HG03460 (cell line): Measurements from ENCODE around the gene KIF13A.
"Not testable (repeated sequence)": the region's sequence is repeated elsewhere in the genome, so short reads cannot be mapped to it uniquely, and the experiment has no call there.

Experiments
- ATAC-seq: cut with Tn5 transposase; IDR thresholded peaks from one replicate; pipeline ENCODE4 v1.9.1; 2021; ENCODE audit not compliant: unreplicated experiment

Gene KIF13A

DNA sequence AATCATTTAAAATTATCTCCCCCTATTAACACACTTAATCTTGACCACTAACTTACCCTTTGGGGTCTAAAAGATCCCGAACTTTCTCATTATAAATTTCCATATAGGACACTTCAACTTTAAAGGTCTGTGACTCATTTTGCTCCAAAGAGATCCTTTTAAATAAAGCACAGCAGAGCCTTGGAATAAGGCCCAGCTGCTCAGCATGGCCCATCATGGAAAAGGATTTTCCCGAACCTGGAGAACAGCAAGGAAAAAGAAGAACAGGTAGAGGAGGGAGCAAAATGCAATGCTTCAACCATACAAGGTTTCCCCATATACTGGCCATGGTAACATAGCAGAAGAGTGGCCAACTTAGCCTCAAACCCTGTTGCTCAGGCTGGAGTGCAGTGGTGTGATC is 132.1 kb downstream of the KIF13A start:
- ATAC-seq, result no peak

DNA sequence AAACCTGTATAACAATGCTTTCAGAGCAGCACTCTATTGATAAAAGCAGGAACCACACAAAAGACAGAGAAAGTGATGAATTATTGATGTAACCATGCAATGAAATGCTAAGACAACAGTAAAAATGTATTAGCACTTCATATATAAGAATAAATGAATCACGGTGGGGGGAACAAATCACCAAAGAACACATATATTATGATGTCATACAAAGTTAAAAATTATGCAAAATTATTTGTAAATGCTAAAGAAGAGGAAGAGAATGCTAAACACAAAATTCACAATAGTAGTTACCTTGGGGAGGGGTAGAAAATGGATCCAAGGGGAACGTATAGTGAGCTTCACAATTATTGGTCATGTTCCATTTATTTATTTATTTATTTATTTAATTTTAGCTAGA is 133.9 kb downstream of the KIF13A start:
- ATAC-seq, result no peak

DNA sequence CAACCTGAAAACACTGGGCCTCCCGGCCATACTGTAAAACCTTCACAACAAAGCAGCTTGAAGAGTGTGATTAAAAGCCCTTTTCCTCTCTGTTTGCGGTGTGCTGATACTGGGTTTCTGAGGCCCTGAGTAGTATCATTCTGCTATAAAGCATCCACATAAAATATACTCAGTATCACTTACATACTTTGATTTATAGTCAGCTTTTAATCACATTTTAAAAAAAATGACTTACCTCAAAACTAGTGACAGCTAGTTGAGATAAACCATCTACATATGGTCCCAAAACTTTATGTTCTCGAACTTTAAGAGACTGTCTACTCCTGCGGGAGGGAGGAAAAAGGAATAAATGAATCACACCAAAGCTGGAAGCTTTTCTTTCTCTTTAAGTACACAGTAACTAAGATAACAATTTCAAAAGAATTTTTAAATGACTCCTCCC is 135.7 kb downstream of the KIF13A start:
- no peak for ATAC-seq

DNA sequence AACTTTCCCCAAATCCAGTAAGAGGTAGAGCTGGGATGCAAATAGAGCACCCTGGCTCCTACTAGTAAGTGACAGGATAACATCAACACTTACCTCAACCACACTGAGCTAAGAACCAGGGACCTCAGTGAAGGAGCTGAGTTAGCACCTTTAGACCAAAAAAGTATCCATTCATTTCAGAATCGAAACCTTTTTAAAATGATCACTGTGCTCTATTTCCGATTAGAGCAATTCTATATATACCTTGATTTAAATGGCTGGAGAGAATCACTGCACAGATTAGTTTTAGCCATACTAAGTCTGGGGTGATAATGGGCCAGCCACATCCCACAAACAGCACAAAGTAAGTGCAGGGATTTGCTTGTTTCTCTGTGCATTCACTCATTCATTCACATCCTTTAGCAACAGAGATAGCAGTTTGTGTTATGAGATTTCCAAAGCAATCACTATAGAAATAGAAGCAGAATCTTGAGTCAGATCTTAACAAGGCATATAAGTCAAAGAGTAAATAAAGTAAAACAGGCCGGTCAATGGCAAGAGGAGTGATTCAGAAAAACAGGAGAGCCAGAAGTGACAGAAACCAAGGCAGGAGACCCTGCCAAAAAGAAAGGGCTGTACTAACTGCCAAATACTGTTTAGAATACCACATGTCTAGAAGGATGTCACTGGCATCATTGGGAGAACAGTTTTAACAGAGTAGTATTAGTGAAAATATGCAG is 136.3 kb downstream of the KIF13A start:
- no peak for ATAC-seq

DNA sequence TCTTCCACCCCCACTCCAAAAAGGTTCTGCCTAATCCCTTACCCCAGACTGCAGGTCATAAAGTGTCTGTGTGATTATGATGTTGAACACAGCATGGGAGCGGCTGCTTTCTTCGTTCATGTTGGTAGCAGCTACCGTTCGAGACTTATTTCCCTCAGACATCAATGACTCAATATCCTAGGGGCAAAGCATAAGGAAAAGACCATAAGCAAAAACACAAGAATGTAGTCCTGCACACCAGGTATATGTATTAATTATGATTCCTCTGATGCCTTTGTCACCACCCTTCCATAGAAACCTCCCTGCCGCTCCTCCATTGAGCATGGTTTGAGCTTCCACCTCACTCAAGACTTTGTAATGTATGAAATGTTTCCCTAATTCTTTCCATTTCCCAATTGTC is 137.2 kb downstream of the KIF13A start:
- no peak for ATAC-seq

DNA sequence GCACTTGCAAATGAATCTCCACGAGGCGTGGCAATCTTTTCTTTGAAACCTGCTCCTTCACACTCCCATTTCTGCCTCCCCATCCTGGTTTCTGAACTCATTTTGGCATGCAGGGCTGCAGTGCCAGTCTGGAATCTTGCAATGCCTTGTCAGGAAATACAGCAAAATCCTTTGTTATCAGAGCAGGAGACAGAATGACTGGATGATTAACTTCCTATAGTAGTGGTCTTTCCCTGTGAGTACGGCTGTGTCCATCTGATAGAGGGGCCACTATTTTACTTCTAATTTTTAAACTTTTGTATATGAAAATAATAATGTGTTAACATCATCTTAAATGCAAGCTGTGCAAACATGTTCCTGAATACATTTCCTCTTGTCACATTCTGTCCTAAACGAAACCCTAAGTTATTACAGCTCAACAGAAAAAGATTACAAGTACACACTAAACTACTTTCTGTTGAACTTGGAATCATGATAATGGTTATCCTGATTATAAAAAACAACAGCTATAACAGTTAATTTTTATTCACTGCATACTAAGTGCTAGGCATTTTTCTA is 140.2 kb downstream of the KIF13A start:
- no peak for ATAC-seq

DNA sequence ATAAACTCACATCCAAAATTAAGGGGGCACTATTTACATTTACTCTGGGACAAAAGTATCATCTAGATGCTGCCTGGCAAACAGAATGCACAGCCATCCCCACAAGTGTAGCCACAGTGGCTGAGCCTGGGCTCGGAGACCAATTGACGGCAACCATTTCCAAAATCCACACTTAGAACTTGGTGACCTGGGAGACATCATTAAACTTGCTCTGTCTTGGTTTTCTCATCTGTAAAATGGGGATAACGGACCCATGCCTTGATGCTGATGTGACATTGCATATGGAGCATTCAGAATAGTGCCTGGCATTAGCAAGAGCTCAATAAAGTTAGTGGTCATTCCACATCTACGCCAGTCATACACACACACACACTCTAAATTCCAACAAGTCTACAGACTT is 140.7 kb downstream of the KIF13A start:
- no peak for ATAC-seq

DNA sequence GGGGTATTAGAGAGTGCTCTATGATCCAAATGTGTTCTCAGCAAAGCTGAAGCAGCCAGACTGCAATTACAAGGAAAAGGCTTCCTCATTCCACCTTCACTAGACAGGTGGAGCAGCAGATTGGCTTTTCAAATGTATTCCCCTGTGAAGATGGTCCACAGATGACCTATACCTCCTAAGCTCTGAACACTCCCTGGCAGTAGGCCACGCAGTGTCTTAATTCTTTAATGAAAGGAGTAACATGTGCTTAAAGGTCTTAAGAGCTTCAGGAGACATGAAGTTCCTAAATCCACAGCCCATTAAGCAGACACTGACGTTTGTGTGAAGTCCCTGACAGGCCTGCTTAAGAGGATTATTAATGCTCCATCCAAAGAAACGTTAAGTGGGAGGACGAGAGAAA is 141.8 kb downstream of the KIF13A start:
- no peak for ATAC-seq

DNA sequence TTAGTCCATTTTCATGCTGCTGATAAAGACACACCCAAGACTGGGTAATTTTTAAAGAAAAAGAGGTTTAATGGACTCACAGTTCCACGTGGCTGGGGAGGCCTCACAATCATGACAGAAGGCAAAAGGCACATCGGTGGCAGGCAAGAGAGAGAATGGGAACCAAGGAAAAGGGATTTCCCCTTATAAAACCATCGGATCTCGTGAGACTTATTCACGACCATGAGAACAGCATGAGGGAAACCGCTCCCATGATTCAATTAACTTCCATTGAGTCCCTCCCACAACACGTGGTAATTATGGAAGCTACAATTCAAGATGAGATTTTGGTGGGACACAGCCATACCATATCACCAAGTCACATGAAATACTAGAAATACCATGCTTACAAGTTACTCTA is 142.5 kb downstream of the KIF13A start:
- ATAC-seq, result not testable (repeated sequence)

DNA sequence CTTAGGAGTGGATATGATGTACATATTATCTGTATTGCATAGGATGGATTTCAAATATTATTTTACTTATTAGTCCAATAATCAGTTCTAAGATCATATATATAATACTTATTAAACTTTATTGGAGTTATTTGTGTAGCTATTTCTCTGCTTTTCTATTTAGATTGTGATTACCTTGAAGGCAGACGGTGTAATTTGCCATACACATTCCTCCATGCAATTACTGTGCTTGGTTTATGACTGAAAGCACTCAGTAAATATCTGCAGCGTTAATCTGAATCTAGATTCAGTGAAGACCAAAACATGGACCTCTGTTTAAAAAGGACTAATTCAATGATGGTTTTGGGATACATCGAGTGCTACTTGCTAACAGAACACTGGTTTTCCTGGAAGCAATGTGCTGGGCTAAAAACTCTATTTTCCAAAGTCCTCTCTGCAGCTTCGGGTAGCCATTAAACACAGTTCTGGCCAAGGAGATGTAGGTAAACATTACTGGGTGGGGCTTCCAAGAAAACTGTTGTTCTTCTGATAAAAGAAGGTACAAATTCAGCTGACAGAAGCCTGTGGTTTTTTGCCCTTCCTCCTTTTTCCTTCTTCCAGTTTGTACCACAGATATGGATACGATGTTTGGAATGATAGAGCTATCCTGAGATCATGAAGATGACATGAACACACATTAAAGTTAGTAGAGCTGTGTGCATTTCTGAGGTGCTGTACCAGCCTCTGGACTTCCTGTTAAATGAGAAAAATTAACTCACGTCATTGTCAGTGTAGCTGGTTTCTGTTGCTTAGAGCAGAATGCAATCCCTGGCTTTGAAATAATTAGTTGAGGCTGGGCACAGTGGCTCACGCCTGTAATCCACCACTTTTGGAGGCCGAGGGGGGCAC is 144.3 kb downstream of the KIF13A start:
- ATAC-seq, result no peak

DNA sequence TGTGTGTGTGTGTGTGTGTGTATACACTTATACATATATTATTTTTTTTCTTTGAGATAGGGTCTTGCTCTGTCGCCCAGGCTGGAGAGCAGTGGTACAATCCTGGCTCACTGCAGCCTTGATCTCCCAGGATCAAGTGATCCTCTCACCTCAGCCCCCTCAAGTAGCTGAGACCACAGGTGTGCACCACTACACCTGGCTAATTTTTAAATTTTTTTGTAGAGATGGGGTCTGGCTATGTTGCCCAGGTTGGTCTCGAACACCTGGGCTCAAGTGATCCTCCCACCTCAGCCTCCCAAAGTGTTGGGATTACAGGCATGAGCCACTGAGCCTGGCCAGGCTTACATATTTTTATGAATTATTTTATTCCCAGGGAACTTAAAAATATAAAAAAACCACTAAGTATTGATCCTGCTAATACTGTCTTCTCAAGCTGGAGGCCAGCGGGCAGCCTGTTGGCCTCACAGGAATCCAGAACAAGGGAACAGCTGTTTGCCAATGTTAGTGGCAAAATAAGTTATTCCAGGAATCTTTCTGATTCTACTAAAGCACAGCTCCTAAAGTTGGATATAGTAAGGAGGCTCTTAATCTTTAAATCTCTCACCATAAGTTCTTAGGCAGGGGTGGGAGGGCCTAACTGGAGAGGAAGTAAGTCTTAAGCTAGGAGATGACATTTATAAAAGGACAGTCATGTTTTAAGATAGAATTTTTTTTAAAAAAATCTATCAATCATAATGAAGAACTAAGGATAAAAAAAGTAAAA is 145.2 kb downstream of the KIF13A start:
- ATAC-seq, result no peak

DNA sequence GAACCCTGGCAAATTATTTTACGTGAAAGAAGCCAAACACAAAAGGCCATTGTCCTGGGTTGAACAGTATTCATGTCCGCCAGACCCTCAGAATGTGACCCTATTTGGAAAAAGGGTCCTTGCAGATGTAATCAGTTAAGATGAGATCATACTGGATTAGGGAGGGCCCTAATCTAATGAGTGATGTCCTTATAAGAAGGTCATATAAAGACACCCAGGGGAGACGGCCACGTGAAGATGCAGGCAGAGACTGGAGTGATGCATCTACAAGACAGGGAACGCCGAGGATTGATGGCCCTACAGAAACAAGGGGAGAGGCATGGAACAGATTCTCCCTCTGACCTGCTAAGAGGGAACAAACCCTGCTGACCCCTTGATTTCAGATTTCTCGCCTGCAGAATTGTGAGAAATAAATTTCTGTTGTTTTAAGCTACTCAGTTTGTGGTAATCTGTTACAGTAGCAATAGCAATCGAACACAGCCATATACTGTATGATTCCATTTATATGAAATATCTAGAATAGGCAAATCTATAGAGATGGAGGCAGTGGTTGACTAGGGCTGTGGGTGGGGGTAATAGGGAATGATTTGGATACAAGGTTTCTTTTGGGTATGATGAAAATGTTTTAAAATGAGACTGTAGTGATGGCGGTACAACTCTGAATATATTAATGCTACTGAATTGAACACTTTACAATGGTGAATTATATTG is 147.8 kb downstream of the KIF13A start:
- no peak for ATAC-seq

DNA sequence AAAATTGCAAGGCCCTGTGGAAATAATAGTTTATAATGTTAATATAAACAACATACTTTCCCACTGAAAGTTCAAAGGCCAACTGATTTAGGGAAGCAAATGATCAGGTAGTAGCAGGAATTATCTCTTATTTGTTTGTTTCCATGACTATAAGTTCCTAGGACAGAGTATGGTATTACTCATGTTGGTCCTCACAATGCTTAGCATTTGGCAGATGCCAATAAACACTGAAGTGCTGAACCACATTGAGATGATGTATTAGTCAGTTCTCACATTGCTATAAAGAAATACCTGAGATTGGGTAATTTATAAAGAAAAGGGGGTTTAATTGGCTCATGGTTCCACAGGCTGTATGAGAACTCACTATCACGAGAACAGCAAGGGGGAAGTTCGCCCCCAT is 151.1 kb downstream of the KIF13A start:
- ATAC-seq, result no peak

DNA sequence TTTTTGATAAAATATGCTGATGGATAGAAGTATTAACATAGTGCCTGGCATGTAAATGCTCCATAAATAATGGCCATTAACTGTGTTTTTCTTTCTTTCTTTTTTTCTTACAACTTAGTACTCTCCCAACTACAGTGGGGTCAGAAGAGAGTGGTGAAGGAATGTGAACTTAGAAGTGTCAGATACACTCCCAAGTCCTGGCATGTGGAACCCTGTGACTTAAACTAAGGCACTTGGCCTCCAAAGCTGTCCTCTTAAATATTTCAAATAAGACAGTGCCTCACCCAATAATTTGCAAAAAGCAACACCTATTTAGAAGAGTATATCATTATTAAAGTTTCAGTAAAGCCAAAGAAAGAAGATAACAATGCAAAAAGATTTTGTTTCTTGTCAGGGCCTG is 151.7 kb downstream of the KIF13A start:
- no peak for ATAC-seq

DNA sequence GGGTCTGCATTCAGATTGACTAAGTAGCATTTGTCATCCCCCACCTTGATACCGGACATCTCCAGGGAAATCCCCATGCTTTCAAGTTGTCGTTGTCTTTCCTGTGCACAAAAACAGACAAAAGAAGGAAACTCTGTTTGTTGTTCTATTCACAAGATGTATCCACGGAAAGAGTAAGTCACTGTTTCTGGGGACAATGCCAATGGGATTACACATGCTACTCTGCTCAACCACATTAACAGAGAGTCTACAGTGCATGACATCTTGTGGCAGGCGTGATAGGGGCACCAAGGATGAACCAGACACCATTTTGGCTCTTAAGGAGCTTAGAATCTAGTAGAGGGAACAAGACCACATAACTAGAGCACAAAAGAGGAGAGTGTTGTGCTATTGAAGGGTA is 156.3 kb downstream of the KIF13A start:
- no peak for ATAC-seq

DNA sequence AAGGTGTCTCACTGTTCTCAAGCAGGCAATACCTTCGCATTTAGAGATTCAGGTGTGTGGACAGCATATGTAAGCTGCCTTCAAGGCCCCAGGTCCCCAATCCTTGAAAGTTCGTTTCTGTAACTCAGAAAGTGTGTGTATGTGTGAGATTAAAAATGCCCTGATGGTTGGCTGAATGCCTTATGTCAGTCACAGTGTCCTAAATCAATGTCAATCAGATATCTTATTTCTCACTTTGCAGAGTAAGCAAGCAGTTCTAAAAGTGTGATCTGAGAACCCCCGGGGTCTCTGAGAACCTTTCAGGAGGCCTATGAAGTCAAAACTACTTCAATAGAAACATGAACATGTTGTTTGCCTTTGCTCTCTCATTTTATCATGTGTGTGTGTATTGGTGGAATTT is 157.5 kb downstream of the KIF13A start:
- no peak for ATAC-seq

DNA sequence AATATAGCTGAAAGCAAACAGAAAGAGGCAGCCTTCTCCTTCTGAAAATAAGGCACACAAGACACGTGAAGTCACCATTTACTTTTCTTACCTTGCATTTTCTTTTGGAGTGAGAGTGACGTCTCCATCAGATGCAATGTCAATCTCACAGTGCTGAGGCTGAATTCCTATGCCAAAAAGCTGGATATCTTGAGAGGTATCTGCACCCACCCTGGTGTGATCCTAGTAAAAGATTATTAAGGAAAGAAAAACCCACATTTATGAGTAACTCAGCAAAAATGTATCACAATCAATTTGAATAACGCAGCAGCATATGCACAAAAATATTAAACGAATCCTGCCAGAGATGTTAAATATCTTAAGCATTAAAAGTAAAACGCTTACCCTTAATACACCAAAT is 159.3 kb downstream of the KIF13A start:
- no peak for ATAC-seq

DNA sequence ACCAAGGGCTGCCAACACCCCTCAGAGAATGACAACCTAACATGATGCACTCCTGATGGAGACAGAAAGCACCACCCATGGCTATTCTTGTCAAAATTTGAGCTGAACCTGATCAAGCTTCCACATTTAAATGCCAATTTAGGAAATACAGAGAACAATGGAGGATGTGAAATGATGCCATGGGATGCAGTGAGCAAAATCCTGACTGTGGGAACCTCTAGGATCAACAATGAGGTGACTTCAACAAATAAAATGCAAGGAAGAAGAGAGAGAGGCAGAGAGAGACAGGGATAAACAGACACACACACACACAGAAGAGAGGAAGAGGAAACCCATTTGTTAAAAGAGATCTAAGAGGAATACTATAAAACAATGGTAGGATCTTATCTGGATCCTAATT is 161.1 kb downstream of the KIF13A start:
- no peak for ATAC-seq

DNA sequence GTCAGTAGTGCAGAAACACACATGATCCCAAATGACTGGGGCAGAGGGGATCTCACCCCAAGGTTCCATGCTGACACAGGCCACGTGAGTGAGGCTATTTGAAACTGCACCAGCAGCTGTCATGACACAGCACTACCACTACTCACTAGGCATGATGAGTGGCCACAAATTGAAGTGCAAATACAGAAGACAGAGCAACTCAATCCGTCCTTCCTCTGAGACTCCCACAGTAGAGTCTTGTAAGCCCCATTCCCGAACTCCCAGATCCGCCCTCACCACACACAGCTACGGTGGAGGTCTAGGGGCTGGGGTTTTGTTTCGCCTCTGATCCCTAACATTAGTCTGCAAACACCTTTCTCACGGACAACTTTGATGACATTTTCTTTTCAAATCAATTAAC is 167.4 kb downstream of the KIF13A start:
- ATAC-seq, result no peak

DNA sequence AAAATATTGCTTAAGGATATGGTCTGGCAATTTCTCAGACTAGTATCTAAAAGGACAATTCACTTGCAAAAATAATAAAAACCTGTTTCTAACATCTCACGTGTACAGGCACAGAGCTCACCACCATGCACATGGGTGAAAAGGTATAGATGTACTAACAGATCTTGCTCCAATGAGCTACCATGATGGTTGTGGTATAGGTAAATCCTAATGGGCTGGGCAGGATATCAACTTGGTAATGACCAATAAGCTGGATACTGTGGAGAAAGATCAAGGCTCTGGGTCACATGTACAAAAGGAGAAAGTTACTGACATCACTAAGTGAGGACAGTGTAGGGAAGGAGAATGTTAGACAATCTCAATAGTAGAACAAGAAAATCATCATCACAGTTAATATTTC is 169.7 kb downstream of the KIF13A start:
- no peak for ATAC-seq
